GM21717 (cell line): ENCODE measurements around the gene SGF29.
"Not testable (repeated sequence)": the region's sequence is repeated elsewhere in the genome, so short reads cannot be mapped to it uniquely, and the experiment has no call there.

Experiments used
- ATAC-seq: cut with Tn5 transposase; IDR thresholded peaks from one replicate; pipeline ENCODE4 v1.9.1; 2021; ENCODE audit warnings: mild to moderate bottlenecking, moderate library complexity; ENCODE audit not compliant: unreplicated experiment

Gene SGF29

GRCh38 chr16:28592979-28593553 is 39.3 kb downstream of the SGF29 start:
- no peak for ATAC-seq

GRCh38 chr16:28595451-28595850 is 41.7 kb downstream of the SGF29 start:
- ATAC-seq, result not testable (repeated sequence)

- no peak for ATAC-seq
Observed at GRCh38 chr16:28596115-28596630, 42.5 kb downstream of the SGF29 start.

- no peak for ATAC-seq
Observed at GRCh38 chr16:28596840-28597691, 43.3 kb downstream of the SGF29 start, which contains the start of gene SULT1A2. Gene SULT1A2 (minus strand): TSS chr16:28597050. CDS start chr16:28595930, 1,120 bp downstream.

- no peak for ATAC-seq
Observed at GRCh38 chr16:28597692-28598261, 44.1 kb downstream of the SGF29 start.

GRCh38 chr16:28599377-28600285 is 45.9 kb downstream of the SGF29 start:
- not testable (repeated sequence) for ATAC-seq

GRCh38 chr16:28600965-28601364 is 47.2 kb downstream of the SGF29 start:
- not testable (repeated sequence) for ATAC-seq

GRCh38 chr16:28601589-28601988 is 47.9 kb downstream of the SGF29 start:
- not testable (repeated sequence) for ATAC-seq

GRCh38 chr16:28602062-28602461 is 48.3 kb downstream of the SGF29 start:
- not testable (repeated sequence) for ATAC-seq

GRCh38 chr16:28602529-28602928 is 48.8 kb downstream of the SGF29 start:
- ATAC-seq, result no peak

GRCh38 chr16:28603381-28604185 is 49.9 kb downstream of the SGF29 start:
- no peak for ATAC-seq

GRCh38 chr16:28604186-28604565 is 50.5 kb downstream of the SGF29 start:
- no peak for ATAC-seq

GRCh38 chr16:28606291-28607115 is 52.8 kb downstream of the SGF29 start:
- ATAC-seq, result no peak

GRCh38 chr16:28607116-28607623 is 53.5 kb downstream of the SGF29 start:
- no peak for ATAC-seq

GRCh38 chr16:28607681-28608495 is 54.2 kb downstream of the SGF29 start:
- ATAC-seq, result not testable (repeated sequence)

- not testable (repeated sequence) for ATAC-seq
Observed at GRCh38 chr16:28608496-28608808, 54.7 kb downstream of the SGF29 start.

- not testable (repeated sequence) for ATAC-seq
Observed at GRCh38 chr16:28608867-28609596, 55.3 kb downstream of the SGF29 start.
